Activated CD4-positive, alpha-beta T cell treated with anti-CD3 and anti-CD28 coated beads, Interleukin-10, Interleukin-2, amounts not matched to agents 100 ng/mL and 50 ng/mL, durations not matched to agents 16 hours and 8 hours (primary cell): ENCODE results near the gene EXD1.
"Not testable (repeated sequence)": the region's sequence is repeated elsewhere in the genome, so short reads cannot be mapped to it uniquely, and the experiment has no call there.

ENCODE experiments used
- DNase-seq: peaks from one replicate; pipeline ENCODE4 v3.0.0-alpha.2; 2020

The EXD1 gene

GRCh38 chr15:41139619-41140018 lies 90.9 kb downstream of the EXD1 start:
- DNase-seq = no peak

GRCh38 chr15:41139112-41139511 lies 91.4 kb downstream of the EXD1 start:
- not testable (repeated sequence) for DNase-seq

- not testable (repeated sequence) for DNase-seq
These were observed 95.0 kb downstream of the EXD1 start for GRCh38 chr15:41135580-41135979.

- no peak for DNase-seq
These were observed 97.1 kb downstream of the EXD1 start for GRCh38 chr15:41133454-41133853.
